Fibroblast of lung (primary cell): ENCODE measurements around the gene PSPN. TPM values are rescaled to one million over a fixed set of nuclear protein-coding genes. Genes with fewer than 3 reads are reported as not detected.
"Not testable (repeated sequence)": the region's sequence is repeated elsewhere in the genome, so short reads cannot be mapped to it uniquely, and the experiment has no call there.

ENCODE experiments used
- DNase-seq, 2 donors: peaks; one replicate each; pipeline versions ENCODE4 v3.0.0 to v3.0.0-alpha.2; 2010; ENCODE audit warnings: low read depth in 2 of 2
- H2AFZ ChIP-seq: 2 replicates; pipeline ENCODE4 v1.5.1; 2012; ENCODE audit warnings: low read length, control low read depth, inconsistent platforms
- H3K27ac ChIP-seq: 2 replicates; pipeline ENCODE4 v1.5.1; 2011; ENCODE audit warnings: low read length, control low read depth; ENCODE audit not compliant: insufficient read depth
- H3K27me3 ChIP-seq: 2 replicates; pipeline ENCODE4 v1.5.1; 2011; ENCODE audit warnings: mild to moderate bottlenecking, low read length; ENCODE audit not compliant: control insufficient read depth, insufficient read depth
- H3K36me3 ChIP-seq: 2 replicates; pipeline ENCODE4 v1.5.1; 2011; ENCODE audit warnings: low read length; ENCODE audit not compliant: control insufficient read depth, insufficient read depth
- H3K4me1 ChIP-seq: 2 replicates; pipeline ENCODE4 v1.5.1; 2011; ENCODE audit warnings: low read length; ENCODE audit not compliant: control insufficient read depth, insufficient read depth; ENCODE audit errors: extremely low read depth
- H3K4me2 ChIP-seq: 2 replicates; pipeline ENCODE4 v1.5.1; 2011; ENCODE audit warnings: low read length, control low read depth; ENCODE audit not compliant: insufficient read depth; ENCODE audit errors: extremely low read depth
- H3K4me3 ChIP-seq, 4 experiments: fragments of 200-600 bp in 1 of 4; sonication (generic) in 1 of 4; replicated peaks in 1 of 4; 2 replicates each; pipeline ENCODE4 v1.5.1; 2011 to 2016; ENCODE audit warnings: low read length in 4 of 4, low read depth in 3 of 4, mild to moderate bottlenecking in 3 of 4, control low read depth in 2 of 4, inconsistent platforms in 1 of 4, mixed read lengths in 1 of 4; ENCODE audit not compliant: insufficient read depth in 1 of 4; ENCODE audit errors: control extremely low read depth in 1 of 4
- H3K79me2 ChIP-seq: 2 replicates; pipeline ENCODE4 v1.5.1; 2012; ENCODE audit warnings: mild to moderate bottlenecking, low read length, inconsistent platforms; ENCODE audit not compliant: control insufficient read depth, insufficient read depth
- H3K9ac ChIP-seq: 2 replicates; pipeline ENCODE4 v1.5.1; 2011; ENCODE audit warnings: mild to moderate bottlenecking, low read length, control low read depth; ENCODE audit not compliant: insufficient read depth
- H3K9me3 ChIP-seq: 2 replicates; pipeline ENCODE4 v1.5.1; 2012; ENCODE audit warnings: low read depth, low read length; ENCODE audit not compliant: control insufficient read depth, insufficient read depth
- H4K20me1 ChIP-seq: 2 replicates; pipeline ENCODE4 v1.5.1; 2011; ENCODE audit warnings: low read length; ENCODE audit not compliant: control insufficient read depth, insufficient read depth; ENCODE audit errors: extremely low read depth
- EZH2 ChIP-seq: IDR thresholded peaks from 2 replicates; pipeline ENCODE4 v1.5.1; 2012; ENCODE audit warnings: low read length, control low read depth, mild to moderate bottlenecking; ENCODE audit errors: missing control alignments
- polyA plus RNA-seq, 2 donors: library from polyadenylated mRNA; depleted of rRNA in 1 of 2; stranded (reverse) in 1 of 2; unstranded in 1 of 2; fragments of >200 nt; gene quantifications; 2 replicates each; pipeline ENCODE4 v1.2.1, GENCODE V29; 2011 to 2012; ENCODE audit warnings: missing spikeins in 1 of 2
- total RNA-seq: library from RNA; depleted of rRNA; stranded (reverse); fragments of >200 nt; gene quantifications from 2 replicates; pipeline ENCODE4 v1.2.1, GENCODE V29; 2014
- TF ChIP-seq, protein P1 (sequence below), 2 donors: IDR thresholded peaks in 1 of 2; conservative IDR thresholded peaks in 1 of 2; 1 replicate in 1 of 2; 2 replicates in 1 of 2; pipeline ENCODE4 v1.5.1; 2011 to 2012; ENCODE audit warnings: low read length in 2 of 2, control low read depth in 1 of 2, inconsistent platforms in 1 of 2, low read depth in 1 of 2, mild to moderate bottlenecking in 1 of 2

The PSPN gene
- total and polyA plus RNA-seq, 2 donors (not counting 1 experiment from before 2014, with no cell fraction given): 0.25 to 0.99 TPM

DNA sequence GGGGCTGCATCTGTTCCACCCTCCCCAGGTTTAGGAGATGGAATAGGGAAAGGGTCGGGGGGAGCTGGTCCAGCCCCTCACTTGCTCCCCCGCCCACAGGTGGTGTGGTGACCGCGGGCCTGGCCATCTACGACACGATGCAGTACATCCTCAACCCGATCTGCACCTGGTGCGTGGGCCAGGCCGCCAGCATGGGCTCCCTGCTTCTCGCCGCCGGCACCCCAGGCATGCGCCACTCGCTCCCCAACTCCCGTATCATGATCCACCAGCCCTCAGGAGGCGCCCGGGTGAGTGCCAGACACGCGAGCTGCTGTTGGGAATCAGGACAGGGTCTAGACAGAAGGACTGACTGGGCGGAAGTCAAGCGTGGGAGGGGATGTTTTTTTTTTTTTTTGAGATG, 11.4 kb downstream of the PSPN start:
- no peak overlapping the region for H2AFZ ChIP-seq
- no peak for DNase-seq
- H3K9me3 ChIP-seq: no peaks in the 10 kb centered on the region
- no peaks in the 10 kb centered on the region for H4K20me1 ChIP-seq
- H3K36me3 ChIP-seq: peaks cover 9% of the 10 kb centered on the region
- no peak overlapping the region for H3K4me3 ChIP-seq
- H3K27me3 ChIP-seq: no peaks in the 10 kb centered on the region
- no peak overlapping the region for H3K4me2 ChIP-seq
- peaks cover 10% of the 10 kb centered on the region for H3K79me2 ChIP-seq
- no peak overlapping the region for H3K9ac ChIP-seq
- TF ChIP-seq, protein P1, sequence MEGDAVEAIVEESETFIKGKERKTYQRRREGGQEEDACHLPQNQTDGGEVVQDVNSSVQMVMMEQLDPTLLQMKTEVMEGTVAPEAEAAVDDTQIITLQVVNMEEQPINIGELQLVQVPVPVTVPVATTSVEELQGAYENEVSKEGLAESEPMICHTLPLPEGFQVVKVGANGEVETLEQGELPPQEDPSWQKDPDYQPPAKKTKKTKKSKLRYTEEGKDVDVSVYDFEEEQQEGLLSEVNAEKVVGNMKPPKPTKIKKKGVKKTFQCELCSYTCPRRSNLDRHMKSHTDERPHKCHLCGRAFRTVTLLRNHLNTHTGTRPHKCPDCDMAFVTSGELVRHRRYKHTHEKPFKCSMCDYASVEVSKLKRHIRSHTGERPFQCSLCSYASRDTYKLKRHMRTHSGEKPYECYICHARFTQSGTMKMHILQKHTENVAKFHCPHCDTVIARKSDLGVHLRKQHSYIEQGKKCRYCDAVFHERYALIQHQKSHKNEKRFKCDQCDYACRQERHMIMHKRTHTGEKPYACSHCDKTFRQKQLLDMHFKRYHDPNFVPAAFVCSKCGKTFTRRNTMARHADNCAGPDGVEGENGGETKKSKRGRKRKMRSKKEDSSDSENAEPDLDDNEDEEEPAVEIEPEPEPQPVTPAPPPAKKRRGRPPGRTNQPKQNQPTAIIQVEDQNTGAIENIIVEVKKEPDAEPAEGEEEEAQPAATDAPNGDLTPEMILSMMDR (conservative IDR thresholded peaks at IDR 0.05 in 1 of 2, IDR thresholded peaks at IDR 0.05 in 1 of 2; ENCODE audit: low read depth in 1 of 2, low read length in 2 of 2): no peak
- no peak for TF ChIP-seq EZH2
- H3K27ac ChIP-seq: no peak overlapping the region
- H3K4me1 ChIP-seq: peaks cover 2% of the 10 kb centered on the region

DNA sequence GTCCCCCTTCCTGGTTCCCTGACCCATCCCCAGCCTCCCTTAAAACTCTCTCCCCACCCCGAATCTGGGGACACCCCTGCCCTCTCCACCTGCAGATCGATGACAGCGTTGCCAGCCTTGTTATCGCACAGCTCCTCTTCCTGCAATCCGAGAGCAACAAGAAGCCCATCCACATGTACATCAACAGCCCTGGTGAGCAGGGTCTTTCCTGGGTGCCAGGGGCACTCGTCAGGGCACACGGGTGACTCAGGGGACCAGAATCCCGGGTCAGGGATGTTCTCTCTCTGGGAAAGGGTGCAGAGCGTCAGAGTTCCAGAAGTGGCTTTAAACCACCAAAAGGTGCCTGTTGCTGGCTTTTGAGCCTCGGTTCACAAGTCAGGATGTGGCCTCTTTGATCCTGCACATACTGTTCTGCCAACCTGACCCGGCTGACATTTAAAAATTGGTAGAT, 13.4 kb downstream of the PSPN start:
- peak in 1 of 2 donors; percentile 7 for DNase-seq
- TF ChIP-seq, protein P1 (conservative IDR thresholded peaks at IDR 0.05 in 1 of 2, IDR thresholded peaks at IDR 0.05 in 1 of 2; ENCODE audit: low read depth in 1 of 2, low read length in 2 of 2): no peak
- no peak for TF ChIP-seq EZH2
- Histone ChIP-seq H4K20me1 (no peaks in the 10 kb centered on the region), H3K4me2 (peak overlapping the region; percentile 99), H3K4me1 (peaks cover 2% of the 10 kb centered on the region), H3K36me3 (peaks cover 4% of the 10 kb centered on the region), H3K27me3 (no peaks in the 10 kb centered on the region), H2AFZ (peak overlapping the region; percentile 45), H3K9ac (peak overlapping the region; percentile 72), H3K27ac (peak overlapping the region; percentile 73), H3K79me2 (peaks cover 10% of the 10 kb centered on the region), H3K9me3 (no peaks in the 10 kb centered on the region), H3K4me3 (peak overlapping the region; percentile 50 to 82 (median 80))

DNA sequence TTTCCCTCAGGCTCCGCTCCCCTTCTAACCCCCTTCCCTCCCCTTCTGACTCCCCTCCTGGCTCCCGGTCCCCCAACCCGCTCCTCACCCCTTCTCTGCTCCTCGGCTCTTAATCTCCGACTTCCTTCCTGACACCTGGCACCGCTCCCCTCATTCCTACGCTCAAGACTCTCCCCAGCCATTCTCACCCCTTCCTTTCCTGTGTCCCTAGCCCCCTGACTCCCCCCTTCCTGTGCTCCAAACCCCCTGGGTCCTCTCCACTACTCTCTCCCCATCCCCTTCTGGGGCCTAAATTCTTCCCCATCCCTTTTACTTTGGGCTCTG, 13.7 kb downstream of the PSPN start:
- Histone ChIP-seq H3K27ac (peak overlapping the region; percentile 73), H2AFZ (peak overlapping the region; percentile 45), H3K4me2 (peak overlapping the region; percentile 99), H3K79me2 (peaks cover 10% of the 10 kb centered on the region), H3K27me3 (no peaks in the 10 kb centered on the region), H3K4me3 (peak overlapping the region; percentile 50 to 82 (median 80)), H3K9me3 (no peaks in the 10 kb centered on the region), H3K9ac (peak overlapping the region; percentile 72), H4K20me1 (no peaks in the 10 kb centered on the region), H3K36me3 (peaks cover 4% of the 10 kb centered on the region), H3K4me1 (peaks cover 2% of the 10 kb centered on the region)
- no peak for TF ChIP-seq EZH2
- TF ChIP-seq, protein P1 (conservative IDR thresholded peaks at IDR 0.05 in 1 of 2, IDR thresholded peaks at IDR 0.05 in 1 of 2; ENCODE audit: low read depth in 1 of 2, low read length in 2 of 2): no peak
- peak in 1 of 2 donors; percentile 11 for DNase-seq

DNA sequence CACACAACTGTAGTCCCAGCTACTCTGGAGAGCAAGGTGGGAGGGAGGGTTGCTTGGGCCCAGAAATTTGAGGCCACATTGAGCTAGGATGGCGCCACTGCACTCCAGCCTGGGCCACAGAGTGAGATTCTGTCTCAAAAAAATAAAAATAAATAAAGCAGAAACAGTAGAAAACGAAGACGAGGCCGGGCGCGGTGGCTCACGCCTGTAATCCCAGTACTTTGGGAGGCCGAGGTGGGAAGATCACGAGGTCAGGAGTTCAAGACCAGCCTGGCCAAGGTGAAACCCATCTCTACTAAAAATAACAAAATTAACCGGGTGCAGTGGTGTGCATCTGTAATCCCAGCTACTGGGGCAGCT, 14.9 kb downstream of the PSPN start:
- H4K20me1 ChIP-seq, H3K36me3 ChIP-seq, H3K79me2 ChIP-seq, H3K27ac ChIP-seq, H3K9ac ChIP-seq, H3K27me3 ChIP-seq, DNase-seq, H3K4me1 ChIP-seq, H3K4me2 ChIP-seq, H3K9me3 ChIP-seq, H2AFZ ChIP-seq: not testable (repeated sequence)
- peak overlapping the region in 2 of 4 experiments; percentile 49 to 80 for H3K4me3 ChIP-seq

GRCh38 chr19:6360445-6360844, 15.3 kb downstream of the PSPN start:
- not testable (repeated sequence) for H3K4me3 ChIP-seq, H4K20me1 ChIP-seq, DNase-seq, H3K4me1 ChIP-seq, H3K9ac ChIP-seq, H3K36me3 ChIP-seq, H2AFZ ChIP-seq, H3K79me2 ChIP-seq, H3K4me2 ChIP-seq, H3K27me3 ChIP-seq, H3K9me3 ChIP-seq, H3K27ac ChIP-seq
